ENCODE results near the gene DMRT1. TPM values are rescaled to one million over a fixed set of nuclear protein-coding genes. Genes with fewer than 3 reads are reported as not detected.
A peak's percentile ranks its signal among the peaks of the same experiment; 100 is the strongest.

Gene DMRT1
- total RNA-seq, 2 experiments from 2014 or later = not detected

- ATAC-seq (ENCODE audit: low read depth) = no peak
- Mint-ChIP-seq H3K27ac (no peak overlapping the region), H3K9me3 (no peaks in the 10 kb centered on the region), H3K36me3 (no peaks in the 10 kb centered on the region), H3K4me1 (no peaks in the 10 kb centered on the region), H3K4me3 (no peak overlapping the region), H3K27me3 (peaks cover 42% of the 10 kb centered on the region)
- POLR2A ChIA-PET = no interaction called here
- no peak for DNase-seq
These were observed 118.4 kb downstream of the DMRT1 start for GRCh38 chr9:959914-960313.

GRCh38 chr9:962023-962422 is 120.5 kb downstream of the DMRT1 start:
- Mint-ChIP-seq H3K9me3 (no peaks in the 10 kb centered on the region), H3K27me3 (peaks cover 57% of the 10 kb centered on the region), H3K27ac (no peak overlapping the region), H3K4me3 (no peak overlapping the region), H3K36me3 (no peaks in the 10 kb centered on the region), H3K4me1 (no peaks in the 10 kb centered on the region)
- POLR2A ChIA-PET = no interaction called here
- DNase-seq = no peak
- ATAC-seq (ENCODE audit: low read depth) = no peak

- DNase-seq (no peak), ATAC-seq (ENCODE audit: low read depth) (no peak)
- H3K27me3 Mint-ChIP-seq = peaks cover 84% of the 10 kb centered on the region
- no peak overlapping the region for H3K4me3 Mint-ChIP-seq
- H3K9me3 Mint-ChIP-seq = no peaks in the 10 kb centered on the region
- POLR2A ChIA-PET = no interaction called here
- no peak overlapping the region for H3K27ac Mint-ChIP-seq
- peaks cover 3% of the 10 kb centered on the region for H3K36me3 Mint-ChIP-seq
- peaks cover 9% of the 10 kb centered on the region for H3K4me1 Mint-ChIP-seq
These were observed 124.0 kb downstream of the DMRT1 start for GRCh38 chr9:965497-965896.

- Mint-ChIP-seq H3K9me3 (no peaks in the 10 kb centered on the region), H3K4me1 (peaks cover 9% of the 10 kb centered on the region), H3K27ac (no peak overlapping the region), H3K4me3 (no peak overlapping the region), H3K36me3 (peaks cover 3% of the 10 kb centered on the region), H3K27me3 (peaks cover 84% of the 10 kb centered on the region)
- no peak for ATAC-seq (ENCODE audit: low read depth)
- POLR2A ChIA-PET = no interaction called here
- DNase-seq = no peak
These were observed 125.4 kb downstream of the DMRT1 start for GRCh38 chr9:966870-967269.

- POLR2A ChIA-PET = no interaction called here
- peaks cover 84% of the 10 kb centered on the region for H3K27me3 Mint-ChIP-seq
- peaks cover 9% of the 10 kb centered on the region for H3K4me1 Mint-ChIP-seq
- H3K9me3 Mint-ChIP-seq = no peaks in the 10 kb centered on the region
- H3K4me3 Mint-ChIP-seq = no peak overlapping the region
- H3K36me3 Mint-ChIP-seq = peaks cover 3% of the 10 kb centered on the region
- no peak for ATAC-seq (ENCODE audit: low read depth)
- no peak overlapping the region for H3K27ac Mint-ChIP-seq
- DNase-seq = no peak
These were observed 125.9 kb downstream of the DMRT1 start for GRCh38 chr9:967436-967835.

- Mint-ChIP-seq H3K36me3 (peaks cover 3% of the 10 kb centered on the region), H3K27ac (no peak overlapping the region), H3K4me1 (peaks cover 9% of the 10 kb centered on the region), H3K27me3 (peaks cover 87% of the 10 kb centered on the region), H3K4me3 (no peak overlapping the region), H3K9me3 (no peaks in the 10 kb centered on the region)
- ATAC-seq (ENCODE audit: low read depth) (no peak), DNase-seq (no peak)
- POLR2A ChIA-PET = no interaction called here
These were observed 126.6 kb downstream of the DMRT1 start for GRCh38 chr9:967903-968641.

GRCh38 chr9:969310-970150 is 128.0 kb downstream of the DMRT1 start:
- Mint-ChIP-seq H3K27me3 (peaks cover 87% of the 10 kb centered on the region), H3K27ac (peak overlapping the region; percentile 30), H3K4me3 (no peak overlapping the region), H3K4me1 (peaks cover 11% of the 10 kb centered on the region), H3K9me3 (no peaks in the 10 kb centered on the region), H3K36me3 (peaks cover 3% of the 10 kb centered on the region)
- POLR2A ChIA-PET = no interaction called here
- DNase-seq = no peak
- ATAC-seq (ENCODE audit: low read depth) = no peak

GRCh38 chr9:970151-970996 is 128.9 kb downstream of the DMRT1 start:
- peak overlapping the region; percentile 51 for H3K27ac Mint-ChIP-seq
- ATAC-seq (ENCODE audit: low read depth) = no peak
- peaks cover 89% of the 10 kb centered on the region for H3K27me3 Mint-ChIP-seq
- peak overlapping the region; percentile 49 for H3K4me3 Mint-ChIP-seq
- H3K9me3 Mint-ChIP-seq = no peaks in the 10 kb centered on the region
- peaks cover 3% of the 10 kb centered on the region for H3K36me3 Mint-ChIP-seq
- POLR2A ChIA-PET = no interaction called here
- H3K4me1 Mint-ChIP-seq = peaks cover 12% of the 10 kb centered on the region
- no peak for DNase-seq

GRCh38 chr9:971901-972500 is 130.5 kb downstream of the DMRT1 start:
- Mint-ChIP-seq H3K27ac (no peak overlapping the region), H3K36me3 (peaks cover 3% of the 10 kb centered on the region), H3K4me3 (peak overlapping the region; percentile 28), H3K9me3 (no peaks in the 10 kb centered on the region), H3K4me1 (peaks cover 14% of the 10 kb centered on the region), H3K27me3 (peaks cover 86% of the 10 kb centered on the region)
- ATAC-seq (ENCODE audit: low read depth) (no peak), DNase-seq (peak; percentile 50)
- POLR2A ChIA-PET = no interaction called here

GRCh38 chr9:972501-973294 is 131.2 kb downstream of the DMRT1 start:
- H3K4me3 Mint-ChIP-seq = peak overlapping the region; percentile 28
- peaks cover 14% of the 10 kb centered on the region for H3K4me1 Mint-ChIP-seq
- H3K36me3 Mint-ChIP-seq = peaks cover 3% of the 10 kb centered on the region
- peak; percentile 41 for DNase-seq
- no peak for ATAC-seq (ENCODE audit: low read depth)
- H3K27me3 Mint-ChIP-seq = peaks cover 84% of the 10 kb centered on the region
- POLR2A ChIA-PET = no interaction called here
- H3K27ac Mint-ChIP-seq = no peak overlapping the region
- H3K9me3 Mint-ChIP-seq = no peaks in the 10 kb centered on the region

GRCh38 chr9:973295-973834 is 131.9 kb downstream of the DMRT1 start:
- Mint-ChIP-seq H3K27me3 (peaks cover 84% of the 10 kb centered on the region), H3K9me3 (no peaks in the 10 kb centered on the region), H3K36me3 (peaks cover 3% of the 10 kb centered on the region), H3K4me1 (peaks cover 11% of the 10 kb centered on the region), H3K4me3 (no peak overlapping the region), H3K27ac (no peak overlapping the region)
- POLR2A ChIA-PET = no interaction called here
- ATAC-seq (ENCODE audit: low read depth) = no peak
- no peak for DNase-seq
